ENCODE measurements around the gene HYI. TPM values are rescaled to one million over a fixed set of nuclear protein-coding genes. Genes with fewer than 3 reads are reported as not detected.

HYI gene
- polyA plus RNA-seq, 6 donors from 2014 or later: 0.79 to 2.5 (median 2.1) TPM

GRCh38 chr1:43438006-43438405 is 15.7 kb downstream of the HYI start:
- ATAC-seq (ENCODE audit: low read depth in 2 of 2) (no peak), DNase-seq (no peak)
- no peak overlapping the region for H3K4me3 Mint-ChIP-seq
- peaks cover 0 to 4% (median 0%) of the 10 kb centered on the region in 3 donors for H3K4me1 Mint-ChIP-seq
- H3K9me3 Mint-ChIP-seq: no peaks in the 10 kb centered on the region
- H3K27me3 Mint-ChIP-seq: no peaks in the 10 kb centered on the region
- peaks cover 0 to 28% of the 10 kb centered on the region in 2 donors for H3K36me3 Mint-ChIP-seq
- H3K27ac Mint-ChIP-seq: peak overlapping the region in 1 of 6 donors; percentile 72

- H3K9me3 Mint-ChIP-seq: no peaks in the 10 kb centered on the region
- H3K27me3 Mint-ChIP-seq: no peaks in the 10 kb centered on the region
- H3K27ac Mint-ChIP-seq: peak overlapping the region in 5 of 6 donors; percentile 5 to 84 (median 41)
- DNase-seq: no peak
- no peak for ATAC-seq (ENCODE audit: low read depth in 2 of 2)
- no peak overlapping the region for H3K4me3 Mint-ChIP-seq
- peaks cover 0 to 4% (median 0%) of the 10 kb centered on the region in 3 donors for H3K4me1 Mint-ChIP-seq
- H3K36me3 Mint-ChIP-seq: peaks cover 0 to 28% of the 10 kb centered on the region in 2 donors
Measured at GRCh38 chr1:43437031-43437973, 16.4 kb downstream of the HYI start.

GRCh38 chr1:43436371-43436770 is 17.4 kb downstream of the HYI start:
- Mint-ChIP-seq H3K4me3 (no peak overlapping the region), H3K9me3 (no peaks in the 10 kb centered on the region), H3K4me1 (peaks cover 0 to 4% (median 0%) of the 10 kb centered on the region in 3 donors), H3K27ac (peak overlapping the region in 1 of 6 donors; percentile 29), H3K36me3 (peaks cover 7 to 35% of the 10 kb centered on the region in 2 donors), H3K27me3 (no peaks in the 10 kb centered on the region)
- ATAC-seq (ENCODE audit: low read depth in 2 of 2) (no peak), DNase-seq (no peak)

GRCh38 chr1:43435146-43436145 is 18.3 kb downstream of the HYI start:
- DNase-seq (no peak), ATAC-seq (ENCODE audit: low read depth in 2 of 2) (no peak)
- Mint-ChIP-seq H3K27me3 (no peaks in the 10 kb centered on the region), H3K4me3 (no peak overlapping the region), H3K27ac (peak overlapping the region in 5 of 6 donors; percentile 2 to 84 (median 32)), H3K36me3 (peaks cover 7 to 32% of the 10 kb centered on the region in 2 donors), H3K9me3 (no peaks in the 10 kb centered on the region), H3K4me1 (peaks cover 0 to 4% (median 0%) of the 10 kb centered on the region in 3 donors)

- Mint-ChIP-seq H3K27ac (peak overlapping the region in 2 of 6 donors; percentile 53 to 92), H3K27me3 (no peaks in the 10 kb centered on the region), H3K36me3 (peaks cover 7 to 34% of the 10 kb centered on the region in 2 donors), H3K4me3 (no peak overlapping the region), H3K4me1 (peaks cover 0 to 3% (median 0%) of the 10 kb centered on the region in 3 donors), H3K9me3 (no peaks in the 10 kb centered on the region)
- ATAC-seq (ENCODE audit: low read depth in 2 of 2) (no peak), DNase-seq (no peak)
Measured at GRCh38 chr1:43434256-43434655, 19.5 kb downstream of the HYI start.

GRCh38 chr1:43432907-43433306 is 20.8 kb downstream of the HYI start:
- Mint-ChIP-seq H3K4me3 (no peak overlapping the region), H3K4me1 (no peaks in the 10 kb centered on the region), H3K9me3 (no peaks in the 10 kb centered on the region), H3K27me3 (no peaks in the 10 kb centered on the region), H3K27ac (peak overlapping the region in 3 of 6 donors; percentile 42 to 54 (median 52)), H3K36me3 (peaks cover 14 to 28% of the 10 kb centered on the region in 2 donors)
- DNase-seq (no peak), ATAC-seq (ENCODE audit: low read depth in 2 of 2) (no peak)

- H3K27ac Mint-ChIP-seq: no peak overlapping the region
- no peak for ATAC-seq (ENCODE audit: low read depth in 2 of 2)
- H3K27me3 Mint-ChIP-seq: no peaks in the 10 kb centered on the region
- H3K9me3 Mint-ChIP-seq: no peaks in the 10 kb centered on the region
- no peaks in the 10 kb centered on the region for H3K4me1 Mint-ChIP-seq
- H3K36me3 Mint-ChIP-seq: peaks cover 14 to 31% of the 10 kb centered on the region in 2 donors
- DNase-seq: no peak
- H3K4me3 Mint-ChIP-seq: no peak overlapping the region
Measured at GRCh38 chr1:43432171-43432860, 21.4 kb downstream of the HYI start.

GRCh38 chr1:43431676-43432075 is 22.1 kb downstream of the HYI start:
- H3K9me3 Mint-ChIP-seq: no peaks in the 10 kb centered on the region
- no peak overlapping the region for H3K4me3 Mint-ChIP-seq
- no peak for ATAC-seq (ENCODE audit: low read depth in 2 of 2)
- peak overlapping the region in 1 of 6 donors; percentile 62 for H3K27ac Mint-ChIP-seq
- peaks cover 16 to 37% of the 10 kb centered on the region in 2 donors for H3K36me3 Mint-ChIP-seq
- H3K27me3 Mint-ChIP-seq: no peaks in the 10 kb centered on the region
- no peak for DNase-seq
- peaks cover 0 to 2% (median 1%) of the 10 kb centered on the region in 3 donors for H3K4me1 Mint-ChIP-seq

GRCh38 chr1:43430831-43431230 is 22.9 kb downstream of the HYI start:
- Mint-ChIP-seq H3K4me3 (no peak overlapping the region), H3K27me3 (no peaks in the 10 kb centered on the region), H3K36me3 (peaks cover 18 to 42% of the 10 kb centered on the region in 2 donors), H3K9me3 (no peaks in the 10 kb centered on the region), H3K27ac (no peak overlapping the region), H3K4me1 (peaks cover 0 to 4% (median 2%) of the 10 kb centered on the region in 3 donors)
- ATAC-seq (ENCODE audit: low read depth in 2 of 2): no peak
- DNase-seq: no peak

GRCh38 chr1:43427941-43428340 is 25.8 kb downstream of the HYI start:
- DNase-seq (no peak), ATAC-seq (ENCODE audit: low read depth in 2 of 2) (no peak)
- Mint-ChIP-seq H3K27ac (no peak overlapping the region), H3K36me3 (peaks cover 18 to 44% of the 10 kb centered on the region in 2 donors), H3K4me1 (peaks cover 0 to 7% (median 2%) of the 10 kb centered on the region in 3 donors), H3K4me3 (no peak overlapping the region), H3K27me3 (no peaks in the 10 kb centered on the region), H3K9me3 (no peaks in the 10 kb centered on the region)

- Mint-ChIP-seq H3K27ac (peak overlapping the region in 1 of 6 donors; percentile 49), H3K9me3 (no peaks in the 10 kb centered on the region), H3K27me3 (no peaks in the 10 kb centered on the region), H3K4me1 (peaks cover 0 to 7% (median 2%) of the 10 kb centered on the region in 3 donors), H3K36me3 (peaks cover 18 to 44% of the 10 kb centered on the region in 2 donors), H3K4me3 (no peak overlapping the region)
- DNase-seq (no peak), ATAC-seq (ENCODE audit: low read depth in 2 of 2) (no peak)
Measured at GRCh38 chr1:43427524-43427923, 26.2 kb downstream of the HYI start.

GRCh38 chr1:43426221-43426620 is 27.5 kb downstream of the HYI start:
- ATAC-seq (ENCODE audit: low read depth in 2 of 2) (no peak), DNase-seq (no peak)
- H3K4me1 Mint-ChIP-seq: peaks cover 0 to 7% (median 2%) of the 10 kb centered on the region in 3 donors
- H3K27me3 Mint-ChIP-seq: no peaks in the 10 kb centered on the region
- peak overlapping the region in 1 of 6 donors; percentile 37 for H3K27ac Mint-ChIP-seq
- H3K9me3 Mint-ChIP-seq: no peaks in the 10 kb centered on the region
- H3K36me3 Mint-ChIP-seq: peaks cover 12 to 34% of the 10 kb centered on the region in 2 donors
- peak overlapping the region in 1 of 8 donors; percentile 21 for H3K4me3 Mint-ChIP-seq
